Renal cortical epithelial cell (primary cell): ENCODE data around the gene ITIH1. TPM values are rescaled to one million over a fixed set of nuclear protein-coding genes. Genes with fewer than 3 reads are reported as not detected.

ENCODE experiments used
- DNase-seq: peaks from one replicate; pipeline ENCODE4 v3.0.0-alpha.2; 2011; ENCODE audit warnings: low read depth
- total RNA-seq: library from RNA; depleted of rRNA; stranded (reverse); fragments of >200 nt; gene quantifications from 2 replicates; pipeline ENCODE4 v1.2.3, GENCODE V29; 2014

ITIH1 gene
- total RNA-seq, 1 donor from 2014 or later, result not detected

GRCh38 chr3:52789746-52790040, 12.3 kb downstream of the ITIH1 start:
- DNase-seq, result no peak

DNA sequence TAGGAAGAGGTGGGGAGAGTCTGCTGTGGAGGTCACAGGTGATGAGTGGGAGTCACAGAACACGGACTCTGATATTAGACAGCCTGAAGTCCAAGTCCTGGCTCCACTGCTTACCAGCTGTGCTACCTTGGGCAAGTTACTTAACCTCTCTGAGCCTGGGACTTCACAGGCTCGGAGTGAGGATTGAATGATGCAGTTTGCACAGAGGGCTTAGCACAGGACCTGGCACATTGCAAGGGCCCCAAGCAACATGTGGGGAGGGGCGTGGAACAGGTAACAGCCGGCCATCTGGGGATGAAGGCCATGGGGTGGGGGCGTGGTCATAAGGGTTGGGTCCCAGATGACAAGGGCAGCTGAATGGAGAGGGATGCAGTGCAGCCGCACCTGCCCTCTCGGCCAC, 12.9 kb downstream of the ITIH1 start:
- no peak for DNase-seq

GRCh38 chr3:52790741-52791140, 13.3 kb downstream of the ITIH1 start:
- DNase-seq, result no peak

- no peak for DNase-seq
Measured at GRCh38 chr3:52791366-52791765, 14.0 kb downstream of the ITIH1 start.

- DNase-seq, result no peak
Measured at GRCh38 chr3:52791928-52792327, 14.5 kb downstream of the ITIH1 start.

DNA sequence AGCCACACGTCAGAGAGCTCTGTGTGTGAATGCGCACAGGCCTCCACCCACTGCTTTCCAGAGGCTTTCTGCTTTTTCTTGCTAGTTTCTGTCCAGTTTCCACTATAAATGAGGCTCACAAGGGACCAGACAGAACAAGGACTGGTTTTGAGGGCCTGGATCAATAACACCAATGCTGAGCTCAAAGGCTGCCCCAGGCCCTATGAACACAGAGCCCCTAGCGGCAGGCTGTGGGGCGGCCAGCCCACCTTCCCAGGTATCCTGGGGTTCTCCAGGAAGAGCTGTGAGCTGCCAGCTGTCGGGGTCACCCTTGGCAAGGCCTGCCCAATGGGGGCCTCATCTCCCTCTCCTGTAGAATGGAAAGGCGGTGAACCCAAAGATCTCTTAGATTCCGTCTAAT, 15.0 kb downstream of the ITIH1 start:
- DNase-seq, result no peak

- no peak for DNase-seq
Measured at GRCh38 chr3:52792961-52793695, 15.7 kb downstream of the ITIH1 start.

- DNase-seq, result no peak
Measured at GRCh38 chr3:52793702-52794611, 16.6 kb downstream of the ITIH1 start.

GRCh38 chr3:52794612-52795099, 17.3 kb downstream of the ITIH1 start, which contains the start of gene ITIH3:
TSS of gene ITIH3 (plus strand) at chr3:52794796. CDS start at chr3:52794804, 8 bp downstream.
- no peak for DNase-seq

- no peak for DNase-seq
Measured at GRCh38 chr3:52795298-52795900, 18.0 kb downstream of the ITIH1 start.

DNA sequence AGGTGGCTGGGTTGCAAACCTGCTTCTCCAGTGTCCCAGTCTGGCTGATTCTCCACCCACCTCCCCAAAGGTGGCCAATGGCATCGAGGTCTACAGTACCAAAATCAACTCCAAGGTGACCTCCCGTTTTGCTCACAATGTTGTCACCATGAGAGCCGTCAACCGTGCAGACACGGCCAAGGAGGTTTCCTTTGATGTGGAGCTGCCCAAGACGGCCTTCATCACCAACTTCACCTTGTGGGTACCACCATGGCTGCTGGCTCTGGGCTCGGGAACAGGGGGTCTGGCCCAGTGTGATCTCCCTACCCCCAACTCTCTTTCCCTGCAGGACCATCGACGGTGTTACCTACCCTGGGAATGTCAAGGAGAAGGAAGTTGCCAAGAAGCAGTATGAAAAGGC, 19.0 kb downstream of the ITIH1 start:
- DNase-seq, result no peak

DNA sequence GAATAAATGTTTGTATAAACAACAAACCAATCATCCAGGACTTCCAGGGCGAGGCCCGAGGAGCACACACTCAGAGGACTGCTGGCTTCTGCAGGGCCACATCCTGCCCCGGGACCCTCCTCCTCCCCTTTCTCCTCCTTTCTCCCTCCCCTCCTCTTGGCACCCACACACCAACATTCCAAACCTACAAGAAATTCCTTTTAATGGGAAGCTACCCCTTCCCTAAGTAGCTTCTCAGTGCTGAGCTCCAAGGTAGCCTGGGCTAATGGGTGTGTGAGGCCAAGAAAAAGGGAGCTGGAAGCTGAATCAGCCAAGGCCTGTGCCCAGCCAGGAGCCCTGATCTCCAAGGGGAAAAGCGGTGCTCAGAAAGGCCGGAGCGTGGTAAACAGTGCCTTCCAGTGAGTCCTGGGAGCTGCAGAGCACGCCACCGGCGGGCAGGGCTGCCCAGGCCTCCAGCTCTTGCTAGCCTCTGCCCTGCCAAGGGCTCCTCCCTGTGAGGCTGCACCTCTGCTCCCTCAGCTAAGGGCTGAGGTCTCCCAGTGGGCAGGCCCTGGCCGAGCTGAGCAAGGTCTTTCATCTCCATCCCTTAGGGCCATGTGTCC, 21.1 kb downstream of the ITIH1 start:
- DNase-seq, result peak; percentile 9

- peak; percentile 3 for DNase-seq
Measured at GRCh38 chr3:52798978-52799476, 21.6 kb downstream of the ITIH1 start.

DNA sequence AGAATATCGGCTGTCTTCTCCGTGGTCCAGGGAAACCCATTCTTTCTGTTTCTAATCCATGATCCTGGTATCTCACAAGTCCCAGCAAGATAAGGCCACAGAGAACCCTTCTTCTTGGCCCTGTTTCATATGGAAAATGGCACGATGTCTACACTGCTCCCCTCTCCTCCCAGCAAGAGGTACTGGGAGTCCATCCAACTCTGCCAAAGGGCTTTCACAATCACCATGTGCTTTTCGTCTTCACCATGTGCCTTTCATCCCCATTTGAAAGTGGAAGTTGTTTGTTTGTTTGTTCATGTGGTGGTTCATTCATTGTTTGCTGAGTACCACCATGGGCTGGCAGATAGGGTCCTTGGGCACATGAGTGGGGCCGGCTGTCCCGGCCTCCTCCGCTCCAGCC, 22.7 kb downstream of the ITIH1 start:
- DNase-seq, result no peak

DNA sequence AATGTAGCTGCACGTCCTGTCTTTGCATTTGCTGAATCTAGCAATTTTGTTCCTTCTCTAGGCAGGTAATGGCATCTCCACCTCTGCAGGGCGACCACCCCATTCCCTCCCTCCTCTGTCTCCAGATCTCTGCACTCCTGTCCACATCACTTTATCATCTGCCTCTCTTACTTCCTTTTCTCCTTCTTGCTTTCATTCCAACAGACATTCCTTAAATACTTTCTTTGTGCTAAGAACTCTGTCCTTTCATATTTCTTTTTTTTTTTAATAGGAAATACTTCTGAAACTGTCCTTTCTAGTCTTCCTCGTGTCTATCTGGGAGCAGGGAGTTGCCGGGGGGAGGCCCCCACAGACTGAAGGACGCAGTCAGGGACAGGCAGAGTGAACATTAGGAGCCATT, 24.4 kb downstream of the ITIH1 start:
- DNase-seq, result no peak

DNA sequence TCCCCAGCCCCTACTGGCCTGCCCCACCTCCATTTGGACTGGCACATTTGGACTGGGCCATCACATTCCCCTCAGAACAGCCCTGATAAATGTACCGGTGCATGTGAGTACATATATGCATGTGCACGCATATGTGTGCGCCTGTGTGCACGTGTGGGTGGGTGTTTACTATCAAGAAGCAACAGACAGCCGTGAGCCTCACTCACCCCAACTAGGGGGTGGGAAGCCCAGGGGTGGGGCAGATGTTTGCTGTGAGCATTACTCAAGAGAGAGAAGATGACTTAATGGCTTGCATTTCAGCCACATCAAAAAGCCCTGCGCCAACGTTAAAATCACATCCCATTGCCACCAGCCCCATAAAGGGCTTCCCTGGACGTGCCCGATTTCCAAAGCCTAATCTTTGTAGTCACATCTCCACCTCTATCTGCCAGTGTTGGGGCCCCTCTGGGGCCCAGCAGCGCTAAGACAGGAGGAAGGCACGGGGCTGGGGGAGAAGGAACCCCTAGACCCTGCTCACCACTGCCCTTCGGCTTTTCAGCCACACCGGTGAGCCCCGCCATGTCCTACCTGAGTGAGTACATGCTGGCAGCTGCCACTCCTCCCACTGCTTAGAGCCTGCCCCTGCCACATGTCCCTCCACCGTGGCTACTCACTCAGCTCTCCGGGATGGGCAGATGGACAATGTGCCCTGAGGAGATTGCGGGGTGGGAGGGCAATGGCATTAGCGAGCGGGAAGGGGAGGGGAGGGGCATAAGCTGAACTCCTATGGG, 28.1 kb downstream of the ITIH1 start:
- no peak for DNase-seq

- DNase-seq, result no peak
Measured at GRCh38 chr3:52809149-52809548, 31.8 kb downstream of the ITIH1 start.

DNA sequence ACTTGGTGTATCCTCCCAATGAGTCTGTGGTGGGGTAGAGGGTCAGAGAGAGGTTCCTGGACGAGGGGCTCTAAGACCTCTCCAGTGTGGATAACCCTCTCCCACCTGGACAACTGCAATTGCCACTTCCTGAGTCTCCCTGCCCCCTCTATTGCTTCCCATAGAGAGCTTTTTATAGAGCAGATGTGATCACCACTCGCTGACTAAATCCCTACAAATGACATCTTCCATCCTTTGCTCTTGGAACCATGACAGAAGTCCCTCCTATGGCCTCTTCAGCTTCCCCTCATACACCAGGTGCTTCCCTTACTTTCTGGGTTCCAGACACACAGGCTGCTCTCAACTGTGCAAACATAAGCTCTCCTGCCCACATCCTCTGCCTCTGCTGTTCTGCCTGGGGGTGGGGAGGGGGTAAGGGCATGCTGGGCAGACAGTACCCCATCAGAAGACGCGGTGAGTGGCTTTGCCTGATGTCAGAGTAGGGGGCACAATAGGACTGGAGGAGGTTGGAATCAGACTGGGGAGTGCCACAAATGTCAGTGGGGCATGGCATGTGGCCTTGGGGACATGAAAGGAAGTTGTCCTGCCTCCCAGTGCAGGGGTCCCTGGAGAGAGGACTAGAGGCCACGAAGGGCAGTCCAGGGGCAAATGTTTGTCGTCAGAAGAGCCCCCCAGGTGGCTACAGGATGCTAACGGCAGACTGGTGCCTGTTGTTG, 32.4 kb downstream of the ITIH1 start:
- no peak for DNase-seq

DNA sequence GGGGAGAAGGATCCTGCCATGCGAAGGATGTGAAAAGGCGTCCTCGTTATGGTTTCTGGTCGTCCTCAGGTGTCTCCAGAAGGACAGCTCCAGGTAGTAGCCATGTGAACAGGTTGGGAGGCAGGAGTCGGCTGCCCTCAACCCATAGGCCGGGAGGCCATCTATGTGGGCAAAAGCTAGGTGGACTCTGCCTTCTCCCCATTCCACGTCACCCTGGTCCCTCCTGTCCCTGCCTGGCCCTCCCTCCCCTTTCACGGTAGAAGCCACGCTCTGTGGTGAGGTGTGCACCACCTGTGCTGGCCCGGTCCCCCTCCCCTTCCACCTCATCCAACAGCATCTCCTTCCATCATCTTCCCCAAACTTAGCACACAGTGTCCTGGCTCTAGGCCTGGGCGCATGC, 33.5 kb downstream of the ITIH1 start:
- no peak for DNase-seq

- no peak for DNase-seq
Measured at GRCh38 chr3:52811452-52812011, 34.1 kb downstream of the ITIH1 start.
